H1 (cell line): ENCODE data around the gene ELP5. TPM values are rescaled to one million over a fixed set of nuclear protein-coding genes. Genes with fewer than 3 reads are reported as not detected.

Source experiments
- BCL11A ChIP-seq, 2 experiments: IDR thresholded peaks; one replicate each; pipeline ENCODE4 v1.6.1; 2011; ENCODE audit warnings: low read depth in 2 of 2, low read length in 2 of 2, mild to moderate bottlenecking in 2 of 2
- CHD1 ChIP-seq: IDR thresholded peaks from 2 replicates; pipeline ENCODE4 v1.6.1; 2012; ENCODE audit warnings: low read depth, low read length, improper control_type of control experiment
- CHD2 ChIP-seq: IDR thresholded peaks from 2 replicates; pipeline ENCODE4 v1.6.1; 2012; ENCODE audit warnings: low read length, improper control_type of control experiment
- CTCF ChIP-seq, 3 experiments: IDR thresholded peaks; 1 replicate in 2 of 3; 2 replicates in 1 of 3; pipeline versions ENCODE4 v1.5.1 to v1.6.1; 2011; ENCODE audit warnings: low read length in 3 of 3, mild to moderate bottlenecking in 3 of 3, inconsistent platforms in 2 of 3, low read depth in 1 of 3, moderate library complexity in 1 of 3; ENCODE audit not compliant: insufficient read depth in 1 of 3; ENCODE audit errors: control extremely low read depth in 1 of 3
- GTF2F1 ChIP-seq: IDR thresholded peaks from 2 replicates; pipeline ENCODE4 v1.6.1; 2012; ENCODE audit warnings: low read depth, low read length, improper control_type of control experiment, borderline replicate concordance
- KDM1A ChIP-seq: fragments of 200-600, 300-600 bp; sonication (generic); IDR thresholded peaks from 2 replicates; pipeline ENCODE4 v1.7.1; 2016; ENCODE audit warnings: mild to moderate bottlenecking, low read length, borderline replicate concordance
- MAFK ChIP-seq: IDR thresholded peaks from 2 replicates; pipeline ENCODE4 v1.6.1; 2012; ENCODE audit warnings: low read depth, mild to moderate bottlenecking, improper control_type of control experiment, low read length
- PHF8 ChIP-seq: fragments of 200-600 bp; sonication (generic); conservative IDR thresholded peaks from 2 replicates; pipeline ENCODE4 v1.7.1; 2012; ENCODE audit warnings: low read depth, mild to moderate bottlenecking, inconsistent platforms, low read length, moderate library complexity
- POLR2AphosphoS5 ChIP-seq: IDR thresholded peaks from 2 replicates; pipeline ENCODE4 v1.6.1; 2011; ENCODE audit warnings: low read depth, low read length
- RBBP5 ChIP-seq: IDR thresholded peaks from 2 replicates; pipeline ENCODE4 v1.7.1; 2012; ENCODE audit warnings: low read depth, mild to moderate bottlenecking, inconsistent platforms, low read length, moderate library complexity, borderline replicate concordance
- SIN3A ChIP-seq, 2 experiments: IDR thresholded peaks in 1 of 2; conservative IDR thresholded peaks in 1 of 2; 2 replicates each; pipeline ENCODE4 v1.6.1; 2011 to 2012; ENCODE audit warnings: low read length in 2 of 2, improper control_type of control experiment in 1 of 2, low read depth in 1 of 2, mild to moderate bottlenecking in 1 of 2
- TAF1 ChIP-seq: IDR thresholded peaks from 2 replicates; pipeline ENCODE4 v1.6.1; 2011; ENCODE audit warnings: mild to moderate bottlenecking, low read depth, low read length
- TCF12 ChIP-seq: IDR thresholded peaks from 2 replicates; pipeline ENCODE4 v1.6.1; 2011; ENCODE audit warnings: low read depth, mild to moderate bottlenecking, low read length
- polyA plus RNA-seq, 7 experiments: library from polyadenylated mRNA; depleted of rRNA in 3 of 7; stranded (reverse) in 5 of 7; unstranded in 2 of 7; fragments of >200 nt in 5 of 7; fragments of 200-250 nt in 2 of 7; gene quantifications; 1 replicate in 5 of 7; 2 replicates in 1 of 7; 4 replicates in 1 of 7; pipeline versions ENCODE4 v1.2.1 to v1.2.3, GENCODE V29; 2011 to 2013; ENCODE audit warnings: missing spikeins in 2 of 7, mixed read lengths in 2 of 7
- total RNA-seq: library from RNA; stranded (reverse); fragmentation: NEBNext Ultra II Directional; extraction: Animal tissue kit (Norgen Biotek cat#: 25700); gene quantifications from 2 replicates; pipeline ENCODE4 v1.2.1, GENCODE V29; 2021

Gene ELP5
- total and polyA plus RNA-seq, 2 of the 8 experiments (the other 6 are each of a cell fraction or from before 2014, with no cell fraction given), result 75.4 to 107 TPM

GRCh38 chr17:7214300-7215135 lies 37.5 kb upstream of the ELP5 start (continued):
- TF ChIP-seq TCF12 (no peak), PHF8 (no peak), RBBP5 (no peak; the same call in 1 of the 2 replicates), SIN3A (conservative IDR thresholded peaks at IDR 0.05 in 1 of 2, IDR thresholded peaks at IDR 0.05 in 1 of 2; ENCODE audit: low read depth in 1 of 2, low read length in 2 of 2) (peak; percentile 55 to 94; a peak in 1 of 4 replicates), CHD2 (0 out of 2 replicates have a peak, but pooled peaks have one; percentile 38), TAF1 (no peak), CTCF (IDR thresholded peaks at IDR 0.05; ENCODE audit: control extremely low read depth in 1 of 3, insufficient read depth in 1 of 3, low read depth in 1 of 3, low read length in 3 of 3) (peak; percentile 32 to 76 (median 63)), KDM1A (no peak), GTF2F1 (no peak), BCL11A (IDR thresholded peaks at IDR 0.05; ENCODE audit: low read depth in 2 of 2, low read length in 2 of 2) (no peak), MAFK (no peak), CHD1 (no peak), POLR2AphosphoS5 (no peak)
